ENCODE results near the gene PERM1. TPM values are rescaled to one million over a fixed set of nuclear protein-coding genes. Genes with fewer than 3 reads are reported as not detected.

Gene PERM1
- total and polyA plus RNA-seq, 2 donors (not counting 1 experiment from before 2014, with no cell fraction given) = not detected

DNA sequence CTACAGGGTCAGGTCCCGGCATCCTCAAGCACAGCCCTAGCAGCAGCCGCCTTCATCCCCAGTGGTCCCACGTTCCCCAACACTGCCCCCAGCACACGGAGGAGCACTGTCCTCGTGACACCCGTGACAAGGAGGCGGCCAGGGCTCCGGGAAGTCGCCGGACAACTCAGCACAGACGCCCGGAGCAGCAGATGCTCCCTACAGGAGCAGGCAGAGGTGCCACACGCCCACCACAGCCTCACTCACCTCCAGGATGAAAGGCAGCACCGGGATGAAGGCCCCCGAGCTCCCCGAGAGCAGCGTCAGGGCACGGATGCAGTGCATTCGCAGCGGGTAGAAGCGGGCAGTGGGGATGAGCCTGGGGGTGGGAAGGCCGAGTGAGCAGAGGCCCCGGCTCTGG lies 31.0 kb downstream of the PERM1 start:
- TF ChIP-seq, protein P1, sequence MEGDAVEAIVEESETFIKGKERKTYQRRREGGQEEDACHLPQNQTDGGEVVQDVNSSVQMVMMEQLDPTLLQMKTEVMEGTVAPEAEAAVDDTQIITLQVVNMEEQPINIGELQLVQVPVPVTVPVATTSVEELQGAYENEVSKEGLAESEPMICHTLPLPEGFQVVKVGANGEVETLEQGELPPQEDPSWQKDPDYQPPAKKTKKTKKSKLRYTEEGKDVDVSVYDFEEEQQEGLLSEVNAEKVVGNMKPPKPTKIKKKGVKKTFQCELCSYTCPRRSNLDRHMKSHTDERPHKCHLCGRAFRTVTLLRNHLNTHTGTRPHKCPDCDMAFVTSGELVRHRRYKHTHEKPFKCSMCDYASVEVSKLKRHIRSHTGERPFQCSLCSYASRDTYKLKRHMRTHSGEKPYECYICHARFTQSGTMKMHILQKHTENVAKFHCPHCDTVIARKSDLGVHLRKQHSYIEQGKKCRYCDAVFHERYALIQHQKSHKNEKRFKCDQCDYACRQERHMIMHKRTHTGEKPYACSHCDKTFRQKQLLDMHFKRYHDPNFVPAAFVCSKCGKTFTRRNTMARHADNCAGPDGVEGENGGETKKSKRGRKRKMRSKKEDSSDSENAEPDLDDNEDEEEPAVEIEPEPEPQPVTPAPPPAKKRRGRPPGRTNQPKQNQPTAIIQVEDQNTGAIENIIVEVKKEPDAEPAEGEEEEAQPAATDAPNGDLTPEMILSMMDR (IDR thresholded peaks at IDR 0.05) = no peak
- TF ChIP-seq EZH2 (IDR thresholded peaks at IDR 0.05; ENCODE audit: borderline replicate concordance, insufficient read depth, low read depth, low read length, poor library complexity, severe bottlenecking) = no peak
- Histone ChIP-seq H3K27me3 (replicated peaks in 1 of 4; ENCODE audit: control extremely low read depth in 1 of 4, control insufficient read depth in 3 of 4, insufficient read depth in 4 of 4, low read length in 3 of 4) (no peaks in the 10 kb centered on the region), H3K79me2 (ENCODE audit: control insufficient read depth, insufficient read depth, low read length) (peaks cover 3% of the 10 kb centered on the region), H4K20me1 (ENCODE audit: control insufficient read depth, insufficient read depth, low read length, poor library complexity, severe bottlenecking) (peaks cover 80% of the 10 kb centered on the region), H3K36me3 (replicated peaks in 1 of 2; ENCODE audit: control extremely low read depth in 1 of 2, control insufficient read depth in 1 of 2, extremely low read depth in 1 of 2, insufficient read depth in 2 of 2, low read length in 1 of 2) (peaks cover 0 to 95% of the 10 kb centered on the region in 2 experiments), H3K27ac (ENCODE audit: low read length in 2 of 2) (no peak overlapping the region), H2AFZ (ENCODE audit: insufficient read depth, low read depth, low read length, poor library complexity, severe bottlenecking) (no peak overlapping the region), H3K4me2 (replicated peaks; ENCODE audit: low read depth, low read length, poor library complexity, severe bottlenecking) (no peak overlapping the region), H3K9me3 (ENCODE audit: control extremely low read depth in 1 of 3, control insufficient read depth in 2 of 3, insufficient read depth in 1 of 3, low read length in 2 of 3) (no peaks in the 10 kb centered on the region), H3K4me1 (ENCODE audit: control insufficient read depth in 2 of 2, insufficient read depth in 2 of 2, low read length in 2 of 2) (peaks cover 0 to 6% of the 10 kb centered on the region in 2 donors), H3K9ac (ENCODE audit: low read length) (no peak overlapping the region), H3K4me3 (ENCODE audit: control extremely low read depth in 1 of 5, extremely low read depth in 1 of 5, insufficient read depth in 1 of 5, low read depth in 2 of 5, low read length in 4 of 5) (no peak overlapping the region)
- DNase-seq = no peak
- ChIA-PET POLR2A (no interaction called here), CTCF (no interaction called here)
- Mint-ChIP-seq H3K27ac (no peak overlapping the region), H3K4me1 (peaks cover 2% of the 10 kb centered on the region), H3K4me3 (no peak overlapping the region), H3K27me3 (no peaks in the 10 kb centered on the region), H3K9me3 (ENCODE audit: insufficient read depth) (no peaks in the 10 kb centered on the region)
- WGBS (ENCODE audit: insufficient coverage) = 96% methylated on average over 17 of the region's 23 CpGs
- no peak for ATAC-seq (ENCODE audit: low read depth)
- intact Hi-C loops (cut with micrococcal nuclease) = no loop called here

DNA sequence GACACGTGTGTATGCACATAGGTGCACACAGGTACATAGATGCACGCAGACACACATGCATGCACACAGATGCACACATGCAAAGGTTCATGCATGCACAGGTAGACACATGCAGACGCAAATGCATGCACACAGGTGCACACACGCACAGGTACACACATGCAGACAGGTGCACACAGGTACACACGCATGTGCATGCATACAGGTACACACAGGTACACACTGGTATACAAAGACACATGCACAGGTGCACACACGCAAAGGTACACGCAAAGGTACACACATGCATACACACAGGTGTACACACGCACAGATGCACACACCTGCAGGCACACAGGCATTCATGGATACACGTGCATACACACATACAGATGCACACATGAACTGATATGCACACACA lies 31.6 kb downstream of the PERM1 start:
- no peaks in the 10 kb centered on the region for H3K79me2 ChIP-seq (ENCODE audit: control insufficient read depth, insufficient read depth, low read length)
- no peak overlapping the region for H3K4me3 ChIP-seq (ENCODE audit: control extremely low read depth in 1 of 5, extremely low read depth in 1 of 5, insufficient read depth in 1 of 5, low read depth in 2 of 5, low read length in 4 of 5)
- TF ChIP-seq EZH2 (IDR thresholded peaks at IDR 0.05; ENCODE audit: borderline replicate concordance, insufficient read depth, low read depth, low read length, poor library complexity, severe bottlenecking) = no peak
- TF ChIP-seq, protein P1 (IDR thresholded peaks at IDR 0.05) = no peak
- H3K27ac Mint-ChIP-seq = no peak overlapping the region
- no peaks in the 10 kb centered on the region for H3K4me1 Mint-ChIP-seq
- intact Hi-C loops (cut with micrococcal nuclease) = no loop called here
- H3K27ac ChIP-seq (ENCODE audit: low read length in 2 of 2) = no peak overlapping the region
- no peak overlapping the region for H2AFZ ChIP-seq (ENCODE audit: insufficient read depth, low read depth, low read length, poor library complexity, severe bottlenecking)
- no peaks in the 10 kb centered on the region for H3K27me3 Mint-ChIP-seq
- WGBS (ENCODE audit: insufficient coverage) = 98% methylated on average over 9 of the region's 9 CpGs
- peaks cover 0 to 92% of the 10 kb centered on the region in 2 experiments for H3K36me3 ChIP-seq (replicated peaks in 1 of 2; ENCODE audit: control extremely low read depth in 1 of 2, control insufficient read depth in 1 of 2, extremely low read depth in 1 of 2, insufficient read depth in 2 of 2, low read length in 1 of 2)
- ATAC-seq (ENCODE audit: low read depth) (no peak), DNase-seq (no peak)
- no peak overlapping the region for H3K9ac ChIP-seq (ENCODE audit: low read length)
- no peak overlapping the region for H3K4me2 ChIP-seq (replicated peaks; ENCODE audit: low read depth, low read length, poor library complexity, severe bottlenecking)
- POLR2A ChIA-PET = no interaction called here
- H3K27me3 ChIP-seq (replicated peaks in 1 of 4; ENCODE audit: control extremely low read depth in 1 of 4, control insufficient read depth in 3 of 4, insufficient read depth in 4 of 4, low read length in 3 of 4) = no peaks in the 10 kb centered on the region
- no peaks in the 10 kb centered on the region for H3K9me3 Mint-ChIP-seq (ENCODE audit: insufficient read depth)
- H4K20me1 ChIP-seq (ENCODE audit: control insufficient read depth, insufficient read depth, low read length, poor library complexity, severe bottlenecking) = peaks cover 73% of the 10 kb centered on the region
- no peaks in the 10 kb centered on the region for H3K9me3 ChIP-seq (ENCODE audit: control extremely low read depth in 1 of 3, control insufficient read depth in 2 of 3, insufficient read depth in 1 of 3, low read length in 2 of 3)
- CTCF ChIA-PET = no interaction called here
- H3K4me1 ChIP-seq (ENCODE audit: control insufficient read depth in 2 of 2, insufficient read depth in 2 of 2, low read length in 2 of 2) = peaks cover 0 to under 1% of the 10 kb centered on the region in 2 donors
- no peak overlapping the region for H3K4me3 Mint-ChIP-seq
